Measurements from ENCODE around the gene SREK1.
"Not testable (repeated sequence)": the region's sequence is repeated elsewhere in the genome, so short reads cannot be mapped to it uniquely, and the experiment has no call there.

SREK1 gene, protein sequence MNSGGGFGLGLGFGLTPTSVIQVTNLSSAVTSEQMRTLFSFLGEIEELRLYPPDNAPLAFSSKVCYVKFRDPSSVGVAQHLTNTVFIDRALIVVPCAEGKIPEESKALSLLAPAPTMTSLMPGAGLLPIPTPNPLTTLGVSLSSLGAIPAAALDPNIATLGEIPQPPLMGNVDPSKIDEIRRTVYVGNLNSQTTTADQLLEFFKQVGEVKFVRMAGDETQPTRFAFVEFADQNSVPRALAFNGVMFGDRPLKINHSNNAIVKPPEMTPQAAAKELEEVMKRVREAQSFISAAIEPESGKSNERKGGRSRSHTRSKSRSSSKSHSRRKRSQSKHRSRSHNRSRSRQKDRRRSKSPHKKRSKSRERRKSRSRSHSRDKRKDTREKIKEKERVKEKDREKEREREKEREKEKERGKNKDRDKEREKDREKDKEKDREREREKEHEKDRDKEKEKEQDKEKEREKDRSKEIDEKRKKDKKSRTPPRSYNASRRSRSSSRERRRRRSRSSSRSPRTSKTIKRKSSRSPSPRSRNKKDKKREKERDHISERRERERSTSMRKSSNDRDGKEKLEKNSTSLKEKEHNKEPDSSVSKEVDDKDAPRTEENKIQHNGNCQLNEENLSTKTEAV

DNA sequence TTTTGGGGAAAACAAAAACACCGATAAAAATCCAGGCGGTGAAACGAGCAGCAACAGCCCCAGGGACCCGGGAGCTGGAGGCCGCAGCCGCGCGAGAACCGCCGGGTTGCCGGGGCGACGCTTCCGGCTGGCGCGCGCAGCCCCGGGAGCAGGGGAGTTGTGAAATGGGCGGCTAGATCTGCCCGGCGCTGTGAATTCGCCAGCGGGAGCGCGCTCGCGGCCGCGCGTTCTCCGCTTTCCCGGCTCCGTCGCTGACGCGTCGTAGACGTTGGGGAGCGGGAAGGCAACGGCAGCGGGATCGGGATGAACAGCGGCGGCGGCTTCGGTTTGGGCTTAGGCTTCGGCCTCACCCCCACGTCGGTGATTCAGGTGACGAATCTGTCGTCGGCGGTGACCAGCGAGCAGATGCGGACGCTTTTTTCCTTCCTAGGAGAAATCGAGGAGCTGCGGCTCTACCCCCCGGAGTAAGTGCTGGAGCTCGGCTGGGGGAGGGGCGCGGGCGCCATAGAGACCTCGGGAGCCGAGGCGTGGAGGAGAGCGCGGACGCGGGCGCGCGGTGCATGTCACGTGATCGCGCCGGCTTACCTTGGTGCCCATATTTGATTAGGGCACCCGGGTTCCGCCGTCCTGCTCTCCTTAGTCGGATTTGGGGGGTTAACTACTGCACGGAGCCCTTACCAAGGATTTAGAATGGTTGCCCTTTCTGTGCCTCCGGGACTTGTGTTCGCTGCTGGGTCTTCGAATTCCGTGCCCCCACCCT is at the start of gene SREK1:
Gene SREK1 (plus strand): TSS at position 227 of the 760 bp plus-strand sequence. CDS start 77 bp downstream, at position 304.
- peak; percentile 89 for DNase-seq (ENCODE audit: low spot score)

DNA sequence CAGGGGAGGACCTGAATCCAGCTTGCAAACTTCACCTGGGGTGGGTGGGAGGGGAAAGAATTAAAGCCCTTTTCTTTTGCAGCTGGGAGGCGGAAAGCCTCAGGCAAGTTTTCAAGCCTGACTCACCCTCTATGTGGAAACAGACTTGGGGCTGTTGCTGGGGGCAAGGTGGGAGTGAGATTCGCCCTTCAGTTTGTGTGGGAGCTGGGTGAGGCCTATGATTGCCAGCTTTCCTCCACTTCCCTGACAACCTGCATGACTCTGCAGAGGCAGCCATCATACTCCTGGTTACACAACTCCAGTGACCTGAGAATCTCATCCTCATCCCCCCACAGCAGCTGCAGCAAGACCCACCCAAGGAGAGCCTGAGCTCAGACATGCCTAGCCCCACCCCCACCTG is 43.2 kb upstream of the SREK1 start:
- no peak for DNase-seq (ENCODE audit: low spot score)

GRCh38 chr5:66113160-66113559 is 30.9 kb upstream of the SREK1 start:
- no peak for DNase-seq (ENCODE audit: low spot score)

GRCh38 chr5:66118304-66118703 is 25.8 kb upstream of the SREK1 start:
- DNase-seq (ENCODE audit: low spot score), result no peak

DNA sequence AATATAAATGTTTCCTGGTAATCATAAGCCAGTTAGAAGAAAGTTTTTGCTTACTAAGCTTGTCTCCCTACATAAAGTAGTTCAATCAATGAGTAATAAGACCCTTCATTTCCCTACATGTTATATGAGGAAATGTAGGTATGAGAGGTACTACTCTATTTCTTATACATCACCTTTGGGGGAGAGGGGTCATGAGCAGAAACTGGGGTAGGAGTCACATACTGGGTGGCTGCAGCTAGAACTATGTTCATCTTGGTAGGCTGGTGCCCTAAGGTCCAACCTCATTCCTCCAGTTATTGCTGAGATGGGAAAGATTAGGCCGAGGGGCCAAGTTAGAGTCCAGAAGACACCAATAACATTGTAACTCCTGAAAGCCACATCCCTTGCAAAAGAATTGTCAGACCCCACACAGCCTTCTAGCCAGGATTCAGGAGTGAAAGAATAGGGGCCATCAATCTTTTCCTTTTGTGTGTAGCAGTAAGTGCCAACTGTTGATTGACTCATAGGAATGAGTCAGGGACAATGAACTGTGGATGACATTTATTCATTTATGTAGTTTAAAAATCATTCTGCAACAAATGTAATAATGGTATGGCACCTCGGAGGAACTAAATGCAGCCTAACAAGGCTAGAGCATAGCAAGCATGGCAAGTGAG is 21.6 kb upstream of the SREK1 start:
- no peak for DNase-seq (ENCODE audit: low spot score)

DNA sequence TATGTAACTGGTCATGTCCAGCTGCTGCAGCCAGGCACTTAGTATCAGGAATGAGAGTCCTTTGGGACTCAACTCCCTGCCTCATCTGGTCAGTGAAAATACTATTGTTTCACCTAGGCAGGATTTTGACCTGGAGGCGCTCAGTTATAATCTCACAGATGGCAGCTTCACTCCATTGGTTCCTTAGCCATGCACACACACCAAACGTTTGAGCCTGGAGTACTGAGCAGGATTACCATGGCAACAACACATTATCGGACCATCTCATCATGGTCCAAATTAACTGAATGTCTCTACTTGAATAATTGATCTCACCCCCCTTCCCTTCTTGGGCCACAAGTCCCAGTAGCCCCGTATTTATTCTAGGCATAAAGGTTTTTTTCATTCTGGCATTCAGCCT is 15.0 kb upstream of the SREK1 start:
- no peak for DNase-seq (ENCODE audit: low spot score)

DNA sequence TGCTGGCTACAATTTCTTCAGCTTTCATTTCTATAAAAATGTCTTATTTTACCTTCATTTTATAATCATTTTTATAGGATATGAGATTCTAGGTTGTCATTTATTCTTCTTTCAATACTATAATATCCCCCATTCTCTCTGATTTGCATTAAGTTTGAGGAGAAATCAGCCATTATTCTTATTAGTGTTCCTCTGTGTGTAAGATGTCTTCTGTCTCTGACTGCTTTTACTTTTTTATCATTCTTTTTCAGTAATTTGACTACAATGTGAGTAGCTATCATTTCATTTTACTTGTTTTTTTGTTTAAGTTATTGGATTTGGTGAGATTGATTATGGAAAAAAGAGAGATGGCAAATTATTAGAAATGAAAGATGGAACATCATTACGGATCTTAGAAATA is 13.6 kb upstream of the SREK1 start:
- DNase-seq (ENCODE audit: low spot score), result no peak

GRCh38 chr5:66134407-66134861 is 9.7 kb upstream of the SREK1 start:
- DNase-seq (ENCODE audit: low spot score), result no peak

GRCh38 chr5:66136053-66136452 is 8.0 kb upstream of the SREK1 start:
- no peak for DNase-seq (ENCODE audit: low spot score)

DNA sequence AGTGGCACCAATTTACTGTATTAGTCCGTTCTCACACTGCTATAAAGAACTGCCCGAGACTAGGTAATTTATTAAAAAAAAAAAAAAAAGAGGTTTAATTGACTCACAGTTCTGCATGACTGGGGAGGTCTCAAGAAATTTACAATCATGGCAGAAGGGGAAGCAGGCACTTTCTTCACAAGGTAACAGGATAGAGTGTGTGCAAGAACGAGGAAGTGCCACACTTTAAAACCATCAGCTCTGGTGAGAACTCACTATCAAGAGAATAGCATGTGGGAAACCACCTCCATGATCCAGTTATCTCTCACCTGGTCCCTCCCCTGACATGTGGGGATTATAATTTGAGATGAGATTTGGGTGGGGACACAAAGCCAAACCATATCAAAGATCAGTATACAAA is 7.2 kb upstream of the SREK1 start:
- not testable (repeated sequence) for DNase-seq (ENCODE audit: low spot score)

- DNase-seq (ENCODE audit: low spot score), result no peak
These were observed 5.3 kb upstream of the SREK1 start for GRCh38 chr5:66138637-66139317.

- DNase-seq (ENCODE audit: low spot score), result no peak
These were observed 4.8 kb upstream of the SREK1 start for GRCh38 chr5:66139318-66139712.

DNA sequence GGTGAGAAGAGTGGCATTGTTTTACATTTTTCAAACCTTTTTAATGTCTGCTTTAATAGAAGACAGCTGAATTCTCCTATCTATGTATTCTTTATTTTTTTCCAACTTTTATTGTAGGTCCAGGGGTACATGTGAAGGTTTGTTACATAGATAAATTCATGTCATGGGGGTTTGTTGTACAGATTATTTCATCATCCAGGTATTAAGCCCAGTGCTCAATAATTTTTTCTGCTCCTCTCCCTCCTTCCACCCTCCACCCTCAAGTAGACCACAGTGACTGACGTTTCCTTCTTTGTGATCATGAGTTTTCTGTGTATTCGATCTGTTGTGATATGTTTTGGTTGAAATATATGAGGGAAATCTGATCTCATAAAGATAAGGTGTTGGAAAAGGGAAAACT is 1.7 kb upstream of the SREK1 start:
- no peak for DNase-seq (ENCODE audit: low spot score)

DNA sequence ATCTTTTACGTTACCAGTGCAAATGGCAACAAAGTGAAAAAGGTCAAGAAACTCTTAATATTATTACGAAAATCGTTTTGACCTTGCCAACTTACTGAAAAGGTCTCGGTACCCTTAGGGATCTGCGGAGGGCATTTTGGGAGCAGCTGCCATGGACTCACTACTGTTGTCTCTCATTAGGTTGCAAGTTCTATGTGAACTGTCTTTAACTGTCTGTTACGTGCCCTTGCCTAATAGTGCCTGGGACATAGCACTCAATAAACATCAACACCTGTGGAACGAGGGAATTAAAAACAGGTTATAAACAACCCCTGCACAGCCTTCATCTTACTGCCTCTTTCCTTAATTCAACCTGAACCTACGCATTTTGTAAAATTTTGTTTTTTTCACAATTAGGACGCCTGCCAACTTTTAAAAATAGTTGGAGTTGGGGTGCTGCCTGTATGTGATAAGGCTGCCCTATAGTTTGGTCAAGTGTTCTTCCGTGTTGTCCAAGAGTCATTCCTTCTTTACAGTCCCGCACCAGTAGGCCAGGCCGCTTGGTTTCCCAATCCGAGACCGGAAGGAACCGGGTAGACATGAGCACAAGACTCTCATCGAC is 527 bp upstream of the SREK1 start:
- DNase-seq (ENCODE audit: low spot score), result no peak

DNA sequence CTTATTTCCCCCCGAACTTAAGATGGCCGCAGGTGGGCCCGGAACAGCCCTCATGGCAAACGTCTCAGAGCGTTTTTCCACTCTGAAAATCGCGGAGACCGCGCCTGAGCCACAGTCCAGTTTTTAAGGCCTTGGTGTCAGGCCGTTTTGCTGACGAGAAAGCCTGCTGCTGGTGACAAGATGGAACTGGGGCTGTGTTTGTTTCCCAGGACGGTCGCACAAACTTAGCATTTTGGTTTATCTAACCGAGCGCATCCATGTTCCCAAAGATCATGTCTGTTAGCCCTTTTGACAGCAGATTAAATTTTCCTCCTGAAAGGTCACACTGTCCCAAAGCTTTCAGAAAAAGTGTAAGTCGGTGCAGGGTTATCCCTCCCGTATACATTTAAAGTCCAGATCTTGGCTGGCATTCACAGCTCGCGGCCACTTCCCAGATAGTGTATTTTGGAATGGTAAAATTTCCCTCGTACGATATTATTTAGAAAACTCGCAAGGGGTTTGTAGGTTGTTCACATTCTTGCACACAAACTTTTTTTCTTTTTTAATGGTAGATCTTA is 812 bp downstream of the SREK1 start:
- DNase-seq (ENCODE audit: low spot score), result peak; percentile 62

GRCh38 chr5:66145737-66146136 is 1.6 kb downstream of the SREK1 start:
- DNase-seq (ENCODE audit: low spot score), result no peak

DNA sequence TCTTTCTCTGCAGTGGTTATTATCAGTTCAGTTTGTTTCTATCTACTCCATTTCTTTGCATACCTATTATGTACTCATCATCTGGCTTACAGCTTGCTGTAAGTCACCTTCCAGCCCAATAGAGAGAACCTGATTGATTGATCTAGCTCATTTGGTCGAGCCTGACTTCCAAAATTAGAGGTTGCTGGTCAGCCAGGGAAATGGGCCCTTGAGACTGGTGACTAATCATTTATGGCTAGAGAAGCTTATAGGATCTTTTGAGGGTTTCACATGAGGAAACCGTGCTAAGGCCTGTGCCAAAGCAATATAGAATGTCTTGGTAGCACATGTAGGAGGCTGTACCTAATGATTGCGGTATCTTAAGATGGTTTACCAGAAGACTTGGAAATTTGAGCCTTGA is 5.8 kb downstream of the SREK1 start:
- no peak for DNase-seq (ENCODE audit: low spot score)

GRCh38 chr5:66151030-66151429 is 6.9 kb downstream of the SREK1 start:
- no peak for DNase-seq (ENCODE audit: low spot score)

DNA sequence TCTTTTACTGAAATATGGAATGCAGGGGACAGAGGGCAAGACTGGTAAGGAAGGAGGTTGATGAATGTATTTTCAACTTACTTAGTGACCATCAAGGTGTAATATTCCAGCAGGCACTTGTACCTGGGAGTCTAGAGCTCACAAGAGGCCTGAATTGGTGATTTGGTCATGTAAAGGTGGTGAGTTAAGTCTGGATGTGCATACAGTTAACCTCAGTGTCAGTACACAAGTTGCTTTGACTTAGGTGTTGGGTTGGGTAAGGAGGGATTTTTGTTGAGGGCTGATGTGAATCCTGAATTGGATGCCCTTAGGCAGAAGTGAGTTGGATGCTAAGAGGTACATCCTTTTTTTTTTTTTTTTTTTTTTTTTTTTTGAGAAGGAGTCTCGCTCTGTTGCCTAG is 7.4 kb downstream of the SREK1 start:
- DNase-seq (ENCODE audit: low spot score), result no peak

DNA sequence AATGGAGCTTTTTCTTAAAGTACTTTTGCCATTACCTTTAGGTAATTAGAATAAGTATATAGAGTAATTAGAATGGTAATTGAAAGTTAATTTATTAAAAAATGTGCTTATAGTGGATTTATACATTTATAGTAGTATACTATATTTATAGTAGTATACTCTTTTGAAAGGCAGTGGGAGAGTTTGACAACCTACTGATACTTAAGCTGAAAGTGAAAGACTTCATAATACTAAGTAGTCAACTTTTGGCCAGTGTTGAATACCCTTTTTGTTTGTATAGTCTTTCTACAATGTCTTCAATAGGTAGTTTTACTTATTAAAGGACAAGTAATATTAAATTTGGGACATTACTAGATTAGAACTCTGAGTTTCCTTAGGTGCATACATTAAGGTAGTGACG is 12.9 kb downstream of the SREK1 start:
- DNase-seq (ENCODE audit: low spot score), result no peak

GRCh38 chr5:66161356-66161755 is 17.3 kb downstream of the SREK1 start:
- no peak for DNase-seq (ENCODE audit: low spot score)

All from activated CD4-positive, alpha-beta T cell treated with anti-CD3 and anti-CD28 coated beads, Interleukin-2, Interleukin-4, amounts not matched to agents 100 ng/mL and 50 ng/mL, durations not matched to agents 16 hours and 8 hours (primary cell).